MM.1S (cell line): ENCODE measurements around the gene GCAT.

Experiments
- CTCF ChIP-seq: fragments of 300-600 bp; sonication (generic); IDR thresholded peaks from 2 replicates; pipeline ENCODE4 v1.5.1; 2016; ENCODE audit warnings: antibody characterized with exemption, low read length, mixed read lengths
- EZH2 ChIP-seq: fragments of 300-600 bp; sonication (generic); optimal IDR thresholded peaks from 2 replicates; pipeline ENCODE3; 2017; ENCODE audit warnings: low read depth, mild to moderate bottlenecking, antibody characterized with exemption, low read length, mixed read lengths

GRCh38 chr22:37817705-37818408 is 10.1 kb downstream of the GCAT start:
- peak; percentile 96 for TF ChIP-seq CTCF
- TF ChIP-seq EZH2: no peak
